GM12878 (cell line): Measurements from ENCODE around the gene ANXA4. TPM values are rescaled to one million over a fixed set of nuclear protein-coding genes. Genes with fewer than 3 reads are reported as not detected.
A peak's percentile ranks its signal among the peaks of the same experiment; 100 is the strongest.

Source experiments
- ATAC-seq: fragments of 200-7000 bp; cut with Tn5 transposase; 3 replicates; pipeline ENCODE4 v1.9.1; 2020; ENCODE audit warnings: mild to moderate bottlenecking, moderate library complexity
- BruUV-seq: library from RNA; stranded (reverse); fragments of 400-500 nt; replicated peaks from 2 replicates; lab custom pipeline; 2021; lab: Mats Ljungman, UMichigan
- CTCF ChIA-PET: fragments of 300-600 bp; sonication (Branson Sonifier 250); formaldehyde crosslinking; extraction: SDS; loops from one replicate; lab custom pipeline; 2021; ENCODE audit warnings: inconsistent platforms; lab: Yijun Ruan, JAX
- POLR2A ChIA-PET: fragments of 350-600 bp; formaldehyde crosslinking; extraction: SDS; loops from one replicate; lab custom pipeline; 2021; ENCODE audit warnings: inconsistent platforms; lab: Charles Lee
- RAD21 ChIA-PET: fragments of 300-600 bp; sonication (Branson Sonifier 250); formaldehyde crosslinking; loops from one replicate; lab custom pipeline; 2023; ENCODE audit warnings: antibody characterized with exemption; ENCODE audit not compliant: unreplicated experiment; lab: Charles Lee
- SMC1A ChIA-PET: fragments of 300-600 bp; sonication (Branson Sonifier 250); formaldehyde crosslinking; loops from one replicate; lab custom pipeline; 2023; ENCODE audit not compliant: unreplicated experiment, uncharacterized antibody; lab: Charles Lee
- DNase-seq: peaks from one replicate; pipeline ENCODE4 v3.0.0-alpha.2; 2011; ENCODE audit warnings: low read depth, low spot score
- FAIRE-seq: peaks from 3 replicates; lab custom pipeline; 2011; peaks lifted over from hg19 to GRCh38; lab: Jason Lieb, UNC
- H2AFZ ChIP-seq: 2 replicates; pipeline ENCODE4 v1.6.0; 2011; ENCODE audit warnings: low read depth, low read length, control low read depth; ENCODE audit not compliant: control insufficient read depth
- H3K27ac ChIP-seq: 2 replicates; pipeline ENCODE4 v1.5.1; 2011; ENCODE audit warnings: control low read depth; ENCODE audit not compliant: control insufficient read depth, insufficient read depth
- H3K27me3 ChIP-seq, 2 experiments: replicated peaks in 1 of 2; 2 replicates each; pipeline versions ENCODE4 v1.6.0 to v1.6.1; 2011; ENCODE audit warnings: low read length in 1 of 2; ENCODE audit not compliant: control insufficient read depth in 2 of 2, insufficient read depth in 2 of 2
- H3K36me3 ChIP-seq, 2 experiments: 2 replicates each; pipeline ENCODE4 v1.5.1; 2011; ENCODE audit warnings: low read length in 1 of 2; ENCODE audit not compliant: control insufficient read depth in 2 of 2, insufficient read depth in 2 of 2
- H3K4me1 ChIP-seq: 2 replicates; pipeline ENCODE4 v1.6.1; 2011; ENCODE audit warnings: mild to moderate bottlenecking, low read length, moderate library complexity, mixed read lengths; ENCODE audit not compliant: control insufficient read depth, insufficient read depth
- H3K4me2 ChIP-seq: 2 replicates; pipeline ENCODE4 v1.6.0; 2011; ENCODE audit warnings: control low read depth; ENCODE audit not compliant: control insufficient read depth, insufficient read depth
- H3K4me3 ChIP-seq: fragments of 200-600 bp; sonication (generic); 2 replicates; pipeline ENCODE4 v1.5.1; 2016
- H3K79me2 ChIP-seq: 2 replicates; pipeline ENCODE4 v1.6.0; 2011; ENCODE audit warnings: low read length; ENCODE audit not compliant: control insufficient read depth, insufficient read depth
- H3K9ac ChIP-seq: 2 replicates; pipeline ENCODE4 v1.8.0; 2011; ENCODE audit warnings: low read length, control low read depth, mixed read lengths; ENCODE audit not compliant: control insufficient read depth, insufficient read depth
- H3K9me3 ChIP-seq: replicated peaks from 3 replicates; pipeline ENCODE4 v1.5.1; 2011; ENCODE audit warnings: mild to moderate bottlenecking, low read length; ENCODE audit not compliant: control insufficient read depth, insufficient read depth
- H4K20me1 ChIP-seq: 2 replicates; pipeline ENCODE4 v1.6.0; 2011; ENCODE audit not compliant: control insufficient read depth, insufficient read depth
- ATF7 ChIP-seq: fragments of 450-650 bp; IDR thresholded peaks from 2 replicates; pipeline ENCODE4 v1.6.1; 2016; ENCODE audit warnings: low read depth, mild to moderate bottlenecking
- EP300 ChIP-seq, 2 experiments: fragments of 150-350 bp in 1 of 2; IDR thresholded peaks; 2 replicates each; pipeline ENCODE4 v1.6.1; 2011 to 2012; ENCODE audit warnings: low read depth in 2 of 2, low read length in 2 of 2, borderline replicate concordance in 1 of 2, improper control_type of control experiment in 1 of 2, inconsistent platforms in 1 of 2; ENCODE audit not compliant: control insufficient read depth in 1 of 2
- ESRRA ChIP-seq: IDR thresholded peaks from 2 replicates; pipeline ENCODE4 v1.6.1; 2012; ENCODE audit warnings: mild to moderate bottlenecking, low read length, improper control_type of control experiment
- IKZF2 ChIP-seq, 2 experiments: fragments of 450-650 bp; IDR thresholded peaks; 2 replicates each; pipeline ENCODE4 v1.6.1; 2017; ENCODE audit warnings: mild to moderate bottlenecking in 2 of 2, moderate library complexity in 2 of 2
- NR2F1 ChIP-seq: fragments of 450-650 bp; conservative IDR thresholded peaks from 2 replicates; pipeline ENCODE4 v1.6.1; 2017; ENCODE audit warnings: mild to moderate bottlenecking
- PML ChIP-seq: IDR thresholded peaks from 2 replicates; pipeline ENCODE4 v1.6.1; 2012; ENCODE audit warnings: low read length, inconsistent platforms
- POLR2A ChIP-seq: IDR thresholded peaks from 2 replicates; pipeline ENCODE4 v1.6.1; 2011; ENCODE audit warnings: low read depth, mild to moderate bottlenecking, low read length
- RCOR1 ChIP-seq: conservative IDR thresholded peaks from 2 replicates; pipeline ENCODE4 v1.6.1; 2012; ENCODE audit warnings: low read depth, low read length, improper control_type of control experiment
- RUNX3 ChIP-seq: IDR thresholded peaks from 2 replicates; pipeline ENCODE4 v1.6.1; 2012; ENCODE audit warnings: low read length, inconsistent platforms
- SPI1 ChIP-seq: IDR thresholded peaks from 2 replicates; pipeline ENCODE4 v1.6.1; 2011; ENCODE audit warnings: low read depth, mild to moderate bottlenecking, low read length, moderate library complexity, borderline replicate concordance; ENCODE audit not compliant: insufficient read depth
- WRNIP1 ChIP-seq: IDR thresholded peaks from 2 replicates; pipeline ENCODE4 v1.6.1; 2011; ENCODE audit warnings: low read depth, low read length, improper control_type of control experiment, borderline replicate concordance
- WGBS: methylation state at CpG from one replicate; pipeline ENCODE4 v1.1.6; 2016; ENCODE audit warnings: low lambda C conversion rate; ENCODE audit not compliant: insufficient replicate concordance, insufficient coverage; ENCODE audit errors: missing lambda C conversion rate; 5-methylcytosine and 5-hydroxymethylcytosine counted together
- in situ Hi-C: fragments of 300-500 bp; cut with MboI; formaldehyde crosslinking; loops from 9 replicates; pipeline ENCODE4 v1.14.3; 2018; ENCODE audit warnings: mixed read lengths
- intact Hi-C: fragments of 100-400 bp; cut with micrococcal nuclease; formaldehyde crosslinking; loops from one replicate; pipeline ENCODE4 v1.14.2; 2022; ENCODE audit not compliant: unreplicated experiment
- polyA plus RNA-seq, 11 experiments: library from polyadenylated mRNA; depleted of rRNA in 4 of 11; unstranded in 6 of 11; stranded (reverse) in 5 of 11; fragments of >200 nt; fragmentation: Nextera tagmentation in 4 of 11; fragmentation: Illumina TruSeq in 1 of 11; extraction: Ambion mirVana in 4 of 11; extraction: Trizol in 1 of 11; gene quantifications; 1 replicate in 1 of 11; 2 replicates in 10 of 11; pipeline versions ENCODE4 v1.2.1 to v1.2.3, GENCODE V29; 2011 to 2016; ENCODE audit warnings: inconsistent platforms in 2 of 11, missing spikeins in 2 of 11, low read depth in 1 of 11
- total RNA-seq, 4 experiments: library from RNA; depleted of rRNA in 3 of 4; stranded (reverse); fragments of >200 nt in 3 of 4; fragmentation: Illumina TruSeq in 1 of 4; extraction: Trizol in 1 of 4; gene quantifications; 2 replicates each; pipeline versions ENCODE4 v1.2.1 to v1.2.3, GENCODE V29; 2013 to 2021
- TF ChIP-seq, protein P1 (sequence below): IDR thresholded peaks from 2 replicates; pipeline ENCODE4 v1.6.1; 2011; ENCODE audit warnings: borderline replicate concordance, low read depth, mild to moderate bottlenecking, moderate library complexity, mixed read lengths, low read length; ENCODE audit not compliant: insufficient read depth; ENCODE audit errors: extremely low read length
- TF ChIP-seq, protein P2 (sequence below): fragments of 450-650 bp; IDR thresholded peaks from 2 replicates; pipeline ENCODE4 v1.6.1; 2016; ENCODE audit warnings: mild to moderate bottlenecking

ANXA4 gene
- total and polyA plus RNA-seq, 10 of the 15 experiments (the other 5 are each of a cell fraction or from before 2014, with no cell fraction given): 16.3 to 97.2 (median 71.0) TPM

DNA sequence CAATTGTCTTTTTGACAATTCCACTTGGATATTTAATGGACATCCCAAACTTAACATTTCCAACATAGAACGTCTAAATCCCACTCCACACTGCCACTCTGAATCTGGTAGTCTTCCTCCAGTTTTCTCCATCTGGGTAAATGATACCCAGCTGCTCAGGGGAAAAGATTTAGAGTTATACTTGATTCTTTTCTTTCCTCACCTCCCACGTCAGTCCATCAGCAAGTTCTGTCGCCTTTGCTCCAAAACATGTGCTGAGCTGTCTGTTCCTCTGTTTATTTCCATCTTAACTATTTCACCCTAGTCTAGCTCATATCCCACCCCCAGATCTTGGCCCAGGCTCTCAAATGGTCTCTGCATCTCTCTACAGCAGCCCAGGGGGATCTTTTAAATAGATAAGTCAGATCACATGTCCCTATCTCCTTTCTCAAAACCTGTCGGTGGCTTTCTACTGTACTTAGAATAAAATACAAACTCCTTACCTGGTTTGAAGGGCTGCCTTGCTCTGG lies 44.2 kb downstream of the ANXA4 start:
- ATAC-seq (no peak), DNase-seq (no peak), FAIRE-seq (no peak)
- WGBS: 96% methylated on average over 4 of the region's 4 CpGs
- Histone ChIP-seq H3K36me3 (peaks cover 2 to 3% of the 10 kb centered on the region in 2 experiments; a peak in 1 of 4 replicates), H3K27me3 (no peaks in the 10 kb centered on the region), H3K9ac (no peak overlapping the region), H2AFZ (no peak overlapping the region), H3K27ac (no peak overlapping the region), H3K4me2 (no peak overlapping the region), H4K20me1 (no peaks in the 10 kb centered on the region), H3K79me2 (no peaks in the 10 kb centered on the region; the same call in 1 of the 2 replicates), H3K9me3 (no peaks in the 10 kb centered on the region; the same call in 2 of the 3 replicates), H3K4me3 (no peak overlapping the region), H3K4me1 (peaks cover 40% of the 10 kb centered on the region)
- CTCF ChIA-PET: interaction anchor here (1.0 to 1.6 kb wide), 4 partner anchors 18 to 39 kb away, joined by 3 to 4 read pairs (median 4); no protein-coding TSS in a partner anchor
- no TSS peak for BruUV-seq
- intact Hi-C loops (no loop called here), in situ Hi-C loops (no loop called here)
- POLR2A ChIA-PET: interaction anchor here (0.5 to 2.5 kb wide), 5 partner anchors 11 to 301 kb away, joined by 3 to 11 read pairs (median 4); partner anchors contain the start of gene GMCL1
- SMC1A ChIA-PET: interaction anchor here (0.7 to 7.5 kb wide), 8 partner anchors 11 to 141 kb away, joined by 3 to 94 read pairs (median 4); no protein-coding TSS in a partner anchor
- RAD21 ChIA-PET: interaction anchor here (0.9 to 1.4 kb wide), 2 partner anchors 30 to 61 kb away, joined by 3 to 4 read pairs; no protein-coding TSS in a partner anchor
- no peak for TF ChIP-seq IKZF2 (IDR thresholded peaks at IDR 0.05)
- TF ChIP-seq NR2F1: no peak
- TF ChIP-seq ATF7: no peak

DNA sequence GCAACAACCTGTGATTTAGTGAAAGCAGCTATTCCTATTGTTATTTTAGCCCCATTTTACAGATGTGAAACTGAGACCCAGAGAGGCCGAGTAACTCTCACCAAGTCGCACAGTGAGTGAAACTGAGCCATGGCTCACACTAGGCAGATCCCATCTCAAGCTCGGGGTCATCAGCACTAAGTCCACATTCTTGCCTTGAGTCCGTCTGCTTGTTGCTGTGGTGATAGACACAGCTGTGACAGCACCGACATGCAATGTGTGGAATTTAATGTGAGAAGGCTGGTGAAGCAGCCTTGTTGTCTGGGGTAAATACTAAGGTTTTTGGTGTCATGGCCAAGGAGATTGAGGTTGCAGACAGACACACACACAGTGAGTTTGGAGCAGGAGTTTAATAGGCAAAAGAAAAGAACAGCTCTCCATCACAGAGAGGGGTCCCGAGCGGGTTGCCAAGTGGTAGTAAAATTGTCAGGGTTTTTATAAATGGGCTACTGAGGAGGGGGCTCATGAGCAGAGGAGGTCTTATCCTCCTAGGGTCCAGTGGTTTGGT lies 47.3 kb downstream of the ANXA4 start:
- Histone ChIP-seq H4K20me1 (no peaks in the 10 kb centered on the region), H3K27ac (peak overlapping the region; percentile 92), H3K4me3 (peak overlapping the region; percentile 54), H3K27me3 (no peaks in the 10 kb centered on the region), H3K4me2 (peak overlapping the region; percentile 77), H3K9ac (peak overlapping the region; percentile 65), H3K4me1 (peaks cover 32% of the 10 kb centered on the region), H3K79me2 (no peaks in the 10 kb centered on the region; the same call in 1 of the 2 replicates), H2AFZ (no peak overlapping the region; the same call in 1 of the 2 replicates), H3K36me3 (peaks cover 2 to 3% of the 10 kb centered on the region in 2 experiments; a peak in 1 of 4 replicates), H3K9me3 (no peaks in the 10 kb centered on the region; the same call in 2 of the 3 replicates)
- RAD21 ChIA-PET: interaction anchor here (0.8 to 4.8 kb wide), 17 partner anchors 8 to 371 kb away, joined by 3 to 88 read pairs (median 11); partner anchors contain the start of gene ANXA4
- in situ Hi-C loops (no loop called here), intact Hi-C loops (no loop called here)
- WGBS: 0% methylated on average over 7 of the region's 7 CpGs
- DNase-seq: no peak
- SMC1A ChIA-PET: interaction anchor here (0.6 to 7.5 kb wide), 22 partner anchors 8 to 1375 kb away, joined by 3 to 94 read pairs (median 14); partner anchors contain the start of genes ANXA4 and MXD1
- POLR2A ChIA-PET: interaction anchor here (0.6 to 3.6 kb wide), 17 partner anchors 8 to 370 kb away, joined by 3 to 40 read pairs (median 6); partner anchors contain the start of gene ANXA4
- ATAC-seq: peak; percentile 92
- CTCF ChIA-PET: interaction anchor here (0.6 to 3.5 kb wide), 14 partner anchors 8 to 449 kb away, joined by 3 to 31 read pairs (median 10); partner anchors contain the start of gene MXD1
- TSS peak; percentile 47 for BruUV-seq
- FAIRE-seq: peak; percentile 89
- TF ChIP-seq, protein P1, sequence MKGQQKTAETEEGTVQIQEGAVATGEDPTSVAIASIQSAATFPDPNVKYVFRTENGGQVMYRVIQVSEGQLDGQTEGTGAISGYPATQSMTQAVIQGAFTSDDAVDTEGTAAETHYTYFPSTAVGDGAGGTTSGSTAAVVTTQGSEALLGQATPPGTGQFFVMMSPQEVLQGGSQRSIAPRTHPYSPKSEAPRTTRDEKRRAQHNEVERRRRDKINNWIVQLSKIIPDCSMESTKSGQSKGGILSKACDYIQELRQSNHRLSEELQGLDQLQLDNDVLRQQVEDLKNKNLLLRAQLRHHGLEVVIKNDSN: no peak
- TF ChIP-seq PML: no peak
- TF ChIP-seq RCOR1: 0 out of 2 replicates have a peak, but pooled peaks have one; percentile 70
- TF ChIP-seq ESRRA: no peak
- TF ChIP-seq RUNX3: peak; percentile 28; the same call in 1 of the 2 replicates
- TF ChIP-seq EP300 (IDR thresholded peaks at IDR 0.05; ENCODE audit: borderline replicate concordance in 1 of 2, control insufficient read depth in 1 of 2, low read depth in 2 of 2, low read length in 2 of 2): peak in 1 of 2 experiments; percentile 42; a peak in 1 of 4 replicates
- peak; percentile 61; the same call in 1 of the 2 replicates for TF ChIP-seq POLR2A
- TF ChIP-seq ATF7: 0 out of 2 replicates have a peak, but pooled peaks have one; percentile 36
- TF ChIP-seq WRNIP1: no peak
- TF ChIP-seq SPI1: 0 out of 2 replicates have a peak, but pooled peaks have one; percentile 24
- TF ChIP-seq, protein P2, sequence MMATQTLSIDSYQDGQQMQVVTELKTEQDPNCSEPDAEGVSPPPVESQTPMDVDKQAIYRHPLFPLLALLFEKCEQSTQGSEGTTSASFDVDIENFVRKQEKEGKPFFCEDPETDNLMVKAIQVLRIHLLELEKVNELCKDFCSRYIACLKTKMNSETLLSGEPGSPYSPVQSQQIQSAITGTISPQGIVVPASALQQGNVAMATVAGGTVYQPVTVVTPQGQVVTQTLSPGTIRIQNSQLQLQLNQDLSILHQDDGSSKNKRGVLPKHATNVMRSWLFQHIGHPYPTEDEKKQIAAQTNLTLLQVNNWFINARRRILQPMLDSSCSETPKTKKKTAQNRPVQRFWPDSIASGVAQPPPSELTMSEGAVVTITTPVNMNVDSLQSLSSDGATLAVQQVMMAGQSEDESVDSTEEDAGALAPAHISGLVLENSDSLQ: peak; percentile 51
